ENCODE data around the gene SP9. TPM values are rescaled to one million over a fixed set of nuclear protein-coding genes. Genes with fewer than 3 reads are reported as not detected.

SP9 gene
- total RNA-seq, 1 donor from 2014 or later: not detected

GRCh38 chr2:174343343-174343622, 8.5 kb downstream of the SP9 start:
- Mint-ChIP-seq H3K4me3 (ENCODE audit: low read depth) (no peak overlapping the region), H3K27ac (no peak overlapping the region), H3K4me1 (ENCODE audit: low read depth) (peaks cover 8% of the 10 kb centered on the region), H3K36me3 (ENCODE audit: insufficient read depth) (peaks cover 4% of the 10 kb centered on the region), H3K9me3 (ENCODE audit: low read depth) (no peaks in the 10 kb centered on the region), H3K27me3 (peaks cover 76% of the 10 kb centered on the region)
- DNase-seq (ENCODE audit: low spot score, unreplicated experiment): no peak
- no peak for TF ChIP-seq CTCF (IDR thresholded peaks at IDR 0.05; ENCODE audit: unreplicated experiment)

- DNase-seq (ENCODE audit: low spot score, unreplicated experiment): no peak
- peaks cover 8% of the 10 kb centered on the region for H3K4me1 Mint-ChIP-seq (ENCODE audit: low read depth)
- no peak for TF ChIP-seq CTCF (IDR thresholded peaks at IDR 0.05; ENCODE audit: unreplicated experiment)
- no peak overlapping the region for H3K4me3 Mint-ChIP-seq (ENCODE audit: low read depth)
- H3K27ac Mint-ChIP-seq: no peak overlapping the region
- H3K9me3 Mint-ChIP-seq (ENCODE audit: low read depth): no peaks in the 10 kb centered on the region
- H3K36me3 Mint-ChIP-seq (ENCODE audit: insufficient read depth): peaks cover 9% of the 10 kb centered on the region
- H3K27me3 Mint-ChIP-seq: peaks cover 74% of the 10 kb centered on the region
Measured at GRCh38 chr2:174343623-174344455, 9.1 kb downstream of the SP9 start.

GRCh38 chr2:174344716-174345461, 10.1 kb downstream of the SP9 start:
- Mint-ChIP-seq H3K27ac (no peak overlapping the region), H3K27me3 (peaks cover 64% of the 10 kb centered on the region), H3K4me1 (ENCODE audit: low read depth) (peaks cover 8% of the 10 kb centered on the region), H3K36me3 (ENCODE audit: insufficient read depth) (peaks cover 11% of the 10 kb centered on the region), H3K9me3 (ENCODE audit: low read depth) (no peaks in the 10 kb centered on the region), H3K4me3 (ENCODE audit: low read depth) (no peak overlapping the region)
- peak; percentile 54 for TF ChIP-seq CTCF (IDR thresholded peaks at IDR 0.05; ENCODE audit: unreplicated experiment)
- DNase-seq (ENCODE audit: low spot score, unreplicated experiment): no peak

- no peaks in the 10 kb centered on the region for H3K4me1 Mint-ChIP-seq (ENCODE audit: low read depth)
- H3K27me3 Mint-ChIP-seq: peaks cover 23% of the 10 kb centered on the region
- peaks cover 13% of the 10 kb centered on the region for H3K36me3 Mint-ChIP-seq (ENCODE audit: insufficient read depth)
- no peak overlapping the region for H3K27ac Mint-ChIP-seq
- H3K4me3 Mint-ChIP-seq (ENCODE audit: low read depth): no peak overlapping the region
- no peaks in the 10 kb centered on the region for H3K9me3 Mint-ChIP-seq (ENCODE audit: low read depth)
- DNase-seq (ENCODE audit: low spot score, unreplicated experiment): no peak
- TF ChIP-seq CTCF (IDR thresholded peaks at IDR 0.05; ENCODE audit: unreplicated experiment): peak; percentile 57
Measured at GRCh38 chr2:174350018-174350417, 15.3 kb downstream of the SP9 start.

GRCh38 chr2:174350593-174351181, 15.9 kb downstream of the SP9 start:
- no peak overlapping the region for H3K4me3 Mint-ChIP-seq (ENCODE audit: low read depth)
- H3K27me3 Mint-ChIP-seq: peaks cover 16% of the 10 kb centered on the region

More at GRCh38 chr2:174350593-174351181, 15.9 kb downstream of the SP9 start:
- Mint-ChIP-seq H3K27ac (no peak overlapping the region), H3K4me1 (ENCODE audit: low read depth) (no peaks in the 10 kb centered on the region), H3K36me3 (ENCODE audit: insufficient read depth) (peaks cover 13% of the 10 kb centered on the region), H3K9me3 (ENCODE audit: low read depth) (no peaks in the 10 kb centered on the region)
- no peak for DNase-seq (ENCODE audit: low spot score, unreplicated experiment)
- TF ChIP-seq CTCF (IDR thresholded peaks at IDR 0.05; ENCODE audit: unreplicated experiment): no peak

Measured in progenitor cell of endocrine pancreas (in vitro differentiated cells).